ENCODE results near the gene SULT1C4.
"Not testable (repeated sequence)": the region's sequence is repeated elsewhere in the genome, so short reads cannot be mapped to it uniquely, and the experiment has no call there.

Gene SULT1C4

DNA sequence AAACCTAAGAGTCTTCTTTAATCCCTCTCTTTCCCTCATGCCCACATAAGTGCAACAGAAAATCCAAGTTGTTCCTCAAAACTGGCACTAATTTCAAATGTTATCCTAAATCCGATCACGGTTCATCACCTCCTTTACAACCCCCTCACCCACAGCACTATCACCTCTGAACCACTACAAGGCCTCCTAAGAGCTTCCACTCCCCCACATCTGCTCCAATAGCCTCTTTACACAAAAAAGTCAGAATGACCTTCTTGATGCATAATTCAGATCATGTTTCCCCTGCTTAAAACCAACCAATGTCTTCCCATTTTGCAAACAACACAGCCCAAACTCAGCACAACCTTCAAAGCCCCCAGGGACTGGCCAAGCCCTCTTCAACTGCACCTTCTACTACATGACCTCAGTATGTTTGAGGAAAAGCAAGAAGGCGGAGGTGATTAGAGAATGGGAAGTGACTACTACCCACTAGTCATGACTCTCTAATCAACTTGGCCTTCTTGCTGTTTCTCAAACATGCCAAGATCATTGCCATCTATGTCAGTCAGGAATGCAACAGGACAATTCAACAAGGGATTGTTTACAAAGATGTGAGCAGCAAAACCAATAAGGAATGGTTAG, 36.6 kb downstream of the SULT1C4 start:
- no peak for DNase-seq

DNA sequence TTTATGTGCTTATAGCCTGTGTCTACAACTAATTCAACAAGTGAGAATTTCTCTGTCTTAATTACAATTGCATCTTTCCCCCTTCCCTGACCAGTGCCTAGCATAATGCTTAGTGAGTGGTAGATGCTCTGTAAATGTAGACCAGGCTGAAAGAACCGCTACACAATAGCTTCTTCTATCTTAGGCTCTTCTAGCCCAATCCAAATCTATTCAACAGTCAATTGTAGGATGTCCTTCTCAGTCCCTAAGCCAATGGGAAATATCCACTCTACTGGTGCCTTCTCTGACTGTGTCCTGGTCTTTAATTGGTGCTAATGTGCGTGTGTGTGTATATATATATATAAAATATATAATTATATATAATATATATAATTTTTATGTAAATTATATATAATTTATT, 37.2 kb downstream of the SULT1C4 start:
- no peak for DNase-seq

- no peak for DNase-seq
Measured at GRCh38 chr2:108417254-108417653, 39.5 kb downstream of the SULT1C4 start.

GRCh38 chr2:108418416-108418815, 40.7 kb downstream of the SULT1C4 start:
- no peak for DNase-seq

GRCh38 chr2:108423067-108423466, 45.3 kb downstream of the SULT1C4 start:
- no peak for DNase-seq

DNA sequence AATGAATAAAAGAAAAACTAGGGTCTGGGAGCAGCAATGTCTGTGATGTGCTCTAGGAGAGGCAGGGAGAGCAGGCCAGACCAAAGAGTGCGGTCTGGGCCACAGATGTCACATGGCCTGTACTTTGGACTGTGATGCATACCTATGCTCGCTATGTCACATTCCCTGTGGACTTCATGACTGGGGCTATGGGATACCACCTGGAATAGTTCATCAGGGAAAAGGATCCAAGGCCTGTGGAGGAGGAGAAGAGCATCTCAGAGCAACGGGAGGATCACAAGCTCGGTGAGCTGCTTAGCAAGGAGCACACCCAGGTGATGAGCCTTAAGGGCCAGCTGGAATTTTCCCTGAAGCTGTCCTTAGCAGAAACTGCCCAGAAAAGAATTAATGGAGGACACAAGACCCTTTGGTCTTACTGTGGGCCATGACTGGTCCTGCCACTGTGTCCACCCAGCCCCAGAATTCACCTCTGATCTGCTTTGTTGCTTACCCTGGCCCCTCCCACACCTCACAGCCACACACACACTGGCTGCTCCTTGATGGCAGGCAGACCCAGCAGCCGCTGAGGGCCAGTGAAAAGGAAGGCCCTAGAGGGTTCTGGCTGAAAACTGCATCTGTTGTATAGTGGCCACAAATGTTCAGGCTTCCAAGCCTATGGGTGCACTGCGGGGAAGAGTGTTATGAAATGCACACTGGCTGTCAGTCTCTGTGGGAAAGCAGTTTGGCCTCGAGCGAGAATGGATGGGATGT, 45.9 kb downstream of the SULT1C4 start:
- DNase-seq: no peak

DNA sequence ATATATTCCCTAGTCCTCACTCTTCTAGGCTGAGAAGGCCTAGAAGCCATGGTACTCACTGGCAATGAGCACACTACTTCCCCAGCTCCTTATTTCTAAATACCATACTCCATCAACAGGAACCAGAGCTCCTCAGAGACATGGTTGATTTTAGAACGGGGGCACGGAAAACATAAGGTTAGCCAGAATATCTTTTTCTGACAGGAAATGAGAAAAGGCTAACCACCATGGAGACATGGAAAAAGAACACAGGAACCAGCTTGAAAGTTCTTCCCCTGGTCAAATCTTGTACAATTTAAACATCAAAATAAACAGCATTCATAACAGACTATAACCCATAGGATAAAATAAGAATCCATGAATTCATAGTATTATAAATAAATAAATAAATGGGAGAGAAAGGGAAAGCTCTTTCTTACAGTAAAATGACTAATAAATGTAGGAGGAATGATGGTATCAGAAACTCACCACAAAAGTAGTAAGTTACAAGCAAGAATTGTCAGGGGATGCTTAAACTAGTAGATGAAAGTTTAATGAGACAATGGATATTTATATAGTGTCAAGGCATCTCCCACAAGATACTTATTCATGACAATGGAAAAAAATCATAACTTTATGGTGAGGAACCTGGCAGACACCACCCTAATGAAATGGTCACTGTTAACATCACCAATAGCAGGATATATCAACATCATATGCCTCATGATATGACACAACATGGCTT, 50.7 kb downstream of the SULT1C4 start:
- no peak for DNase-seq

DNA sequence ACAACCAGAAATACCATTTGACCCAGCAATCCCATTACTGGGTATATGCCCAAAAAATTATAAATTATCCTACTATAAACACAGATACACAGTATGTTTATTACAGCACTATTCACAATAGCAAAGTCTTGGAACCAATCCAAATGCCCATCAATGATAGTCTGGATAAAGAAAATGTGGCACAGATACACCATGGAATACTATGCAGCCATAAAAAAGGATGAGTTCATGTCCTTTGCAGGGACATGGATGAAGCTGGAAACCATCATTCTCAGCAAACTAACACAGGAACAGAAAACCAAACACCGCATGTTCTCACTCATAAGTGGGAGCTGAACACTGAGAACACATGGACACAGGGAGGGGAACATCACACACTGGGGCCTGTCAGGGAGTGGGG, 57.8 kb downstream of the SULT1C4 start:
- not testable (repeated sequence) for DNase-seq

DNA sequence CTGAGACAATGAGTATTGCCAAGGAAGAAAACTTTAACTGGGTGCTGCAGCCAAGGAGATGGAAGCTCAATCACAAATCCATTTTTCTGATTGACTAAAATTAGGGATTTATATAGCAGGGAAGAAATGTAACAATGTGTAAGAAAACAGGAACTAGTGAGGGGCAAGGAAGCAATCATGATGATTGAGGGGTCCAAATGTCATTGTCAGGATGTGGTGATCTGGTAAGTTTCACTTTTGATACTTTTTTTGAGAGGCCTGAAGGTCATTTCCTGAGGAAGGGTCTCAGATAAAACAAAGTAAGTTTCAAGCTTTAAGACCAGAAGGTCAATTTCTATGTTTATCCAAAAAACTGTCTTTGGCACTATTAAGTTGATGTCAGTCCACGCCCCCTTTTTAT, 59.2 kb downstream of the SULT1C4 start:
- DNase-seq: no peak
